Stimulated activated CD4-positive, alpha-beta T cell treated with anti-CD3 and anti-CD28 coated beads, TNF-alpha, amount 100 ng/mL, for 1 hour (primary cell): Measurements from ENCODE around the gene CLIC6.
"Not testable (repeated sequence)": the region's sequence is repeated elsewhere in the genome, so short reads cannot be mapped to it uniquely, and the experiment has no call there.

Source experiments
- DNase-seq, 3 donors: peaks; one replicate each; pipeline ENCODE4 v3.0.0-alpha.2; 2020; ENCODE audit warnings: low read depth in 3 of 3, low spot score in 1 of 3

CLIC6 gene

DNA sequence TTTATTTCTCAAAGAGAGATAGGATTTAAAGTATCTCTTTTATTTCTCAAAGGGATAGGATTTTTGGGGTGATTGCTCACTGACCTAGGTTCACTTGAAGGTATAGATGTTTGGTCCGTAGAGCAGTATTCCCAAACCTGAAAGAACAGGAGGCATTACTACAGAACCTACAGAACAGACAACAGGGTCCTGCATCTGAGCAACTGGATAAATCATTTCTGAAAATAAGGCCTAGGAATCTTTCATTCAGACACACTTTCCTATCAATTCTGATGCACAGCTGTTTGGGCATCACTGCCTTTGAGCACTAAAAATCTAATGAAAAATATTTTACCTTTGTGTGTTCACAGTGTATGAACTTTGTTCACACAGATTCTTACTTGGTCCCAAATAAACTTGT, 17.2 kb upstream of the CLIC6 start:
- no peak for DNase-seq

DNA sequence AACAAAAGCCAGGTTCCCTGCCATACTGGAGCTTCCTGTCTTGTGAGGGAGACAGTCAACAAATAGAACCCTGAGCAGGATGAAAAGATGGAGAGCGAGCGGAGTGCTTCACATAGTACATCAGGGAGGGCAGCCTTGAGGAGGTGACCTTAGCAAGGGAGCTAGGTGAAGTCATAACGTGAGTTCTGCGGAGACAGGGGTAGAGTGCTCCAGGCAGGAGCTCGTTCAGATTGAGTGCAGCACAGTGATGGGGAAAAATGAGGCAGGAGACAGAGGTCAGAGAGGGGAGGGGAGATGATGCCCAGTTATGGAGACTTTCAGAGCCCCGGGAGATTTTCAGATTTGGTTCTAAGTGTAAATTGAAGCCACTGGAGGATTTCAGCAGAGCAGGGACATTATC, 15.3 kb upstream of the CLIC6 start:
- DNase-seq: no peak

DNA sequence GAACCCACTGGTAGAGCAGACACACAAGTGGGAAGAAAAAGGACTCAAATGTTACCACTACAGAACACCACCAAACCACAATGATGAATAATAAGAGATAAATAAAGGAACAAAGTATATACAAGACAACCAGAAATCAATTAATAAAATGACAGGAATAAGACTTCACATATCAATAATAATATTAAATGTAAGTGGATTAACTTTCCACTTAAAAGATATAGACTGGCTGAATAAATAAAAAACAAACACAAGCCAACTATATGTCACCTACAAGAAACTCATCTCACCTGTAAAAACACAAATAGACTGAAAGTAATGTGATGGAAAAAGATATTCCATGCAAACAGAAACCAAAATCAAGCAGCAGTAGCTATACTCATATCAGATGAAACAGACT, 6.9 kb upstream of the CLIC6 start:
- no peak for DNase-seq

DNA sequence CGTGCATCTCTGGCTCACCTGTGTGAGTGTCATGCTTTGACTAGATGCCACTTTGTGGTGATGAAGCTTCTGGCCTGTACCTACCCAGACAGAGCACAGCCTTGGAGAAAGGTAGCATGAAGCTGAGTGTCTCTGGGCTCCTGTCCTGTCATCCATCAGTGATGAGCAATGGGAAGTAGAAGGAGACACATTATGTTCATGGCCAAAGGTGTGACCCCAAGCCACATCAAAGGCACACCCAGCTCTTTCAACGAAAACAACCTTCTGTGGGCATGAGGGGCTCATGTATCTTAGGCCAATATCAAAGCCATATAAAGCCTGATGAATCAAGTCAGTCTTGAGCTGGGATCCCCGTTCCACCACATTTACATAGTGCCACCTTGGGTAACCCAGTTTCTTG, 1.0 kb upstream of the CLIC6 start:
- DNase-seq: no peak

DNA sequence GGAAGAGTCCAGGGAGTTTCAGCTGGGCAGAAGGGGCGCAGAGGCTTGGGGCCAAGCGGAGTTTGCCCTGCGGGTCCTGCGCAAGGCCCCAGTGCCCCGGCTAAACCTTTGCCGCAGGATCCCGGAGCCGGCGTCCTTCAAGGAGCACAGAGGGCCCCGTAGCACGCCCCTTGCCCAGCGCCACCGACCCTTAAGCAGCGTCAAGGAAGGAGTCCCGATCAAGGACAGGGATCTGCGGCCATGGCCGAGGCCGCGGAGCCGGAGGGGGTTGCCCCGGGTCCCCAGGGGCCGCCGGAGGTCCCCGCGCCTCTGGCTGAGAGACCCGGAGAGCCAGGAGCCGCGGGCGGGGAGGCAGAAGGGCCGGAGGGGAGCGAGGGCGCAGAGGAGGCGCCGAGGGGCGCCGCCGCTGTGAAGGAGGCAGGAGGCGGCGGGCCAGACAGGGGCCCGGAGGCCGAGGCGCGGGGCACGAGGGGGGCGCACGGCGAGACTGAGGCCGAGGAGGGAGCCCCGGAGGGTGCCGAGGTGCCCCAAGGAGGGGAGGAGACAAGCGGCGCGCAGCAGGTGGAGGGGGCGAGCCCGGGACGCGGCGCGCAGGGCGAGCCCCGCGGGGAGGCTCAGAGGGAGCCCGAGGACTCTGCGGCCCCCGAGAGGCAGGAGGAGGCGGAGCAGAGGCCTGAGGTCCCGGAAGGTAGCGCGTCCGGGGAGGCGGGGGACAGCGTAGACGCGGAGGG, 520 bp downstream of the CLIC6 start:
- no peak for DNase-seq

DNA sequence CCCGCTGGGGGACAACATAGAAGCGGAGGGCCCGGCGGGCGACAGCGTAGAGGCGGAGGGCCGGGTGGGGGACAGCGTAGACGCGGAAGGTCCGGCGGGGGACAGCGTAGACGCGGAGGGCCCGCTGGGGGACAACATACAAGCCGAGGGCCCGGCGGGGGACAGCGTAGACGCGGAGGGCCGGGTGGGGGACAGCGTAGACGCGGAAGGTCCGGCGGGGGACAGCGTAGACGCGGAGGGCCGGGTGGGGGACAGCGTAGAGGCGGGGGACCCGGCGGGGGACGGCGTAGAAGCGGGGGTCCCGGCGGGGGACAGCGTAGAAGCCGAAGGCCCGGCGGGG, 1.1 kb downstream of the CLIC6 start:
- DNase-seq: not testable (repeated sequence)

DNA sequence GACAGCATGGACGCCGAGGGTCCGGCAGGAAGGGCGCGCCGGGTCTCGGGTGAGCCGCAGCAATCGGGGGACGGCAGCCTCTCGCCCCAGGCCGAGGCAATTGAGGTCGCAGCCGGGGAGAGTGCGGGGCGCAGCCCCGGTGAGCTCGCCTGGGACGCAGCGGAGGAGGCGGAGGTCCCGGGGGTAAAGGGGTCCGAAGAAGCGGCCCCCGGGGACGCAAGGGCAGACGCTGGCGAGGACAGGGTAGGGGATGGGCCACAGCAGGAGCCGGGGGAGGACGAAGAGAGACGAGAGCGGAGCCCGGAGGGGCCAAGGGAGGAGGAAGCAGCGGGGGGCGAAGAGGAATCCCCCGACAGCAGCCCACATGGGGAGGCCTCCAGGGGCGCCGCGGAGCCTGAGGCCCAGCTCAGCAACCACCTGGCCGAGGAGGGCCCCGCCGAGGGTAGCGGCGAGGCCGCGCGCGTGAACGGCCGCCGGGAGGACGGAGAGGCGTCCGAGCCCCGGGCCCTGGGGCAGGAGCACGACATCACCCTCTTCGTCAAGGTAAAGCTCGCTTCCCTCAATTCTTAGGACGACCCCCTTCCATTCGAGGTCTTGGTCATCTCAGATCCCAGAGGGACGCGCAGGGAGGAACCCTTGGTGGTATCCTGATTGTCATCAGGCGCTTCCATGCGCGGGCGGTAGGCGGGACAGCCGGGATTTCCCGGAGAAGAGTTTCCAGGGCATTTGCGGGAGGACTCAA, 1.6 kb downstream of the CLIC6 start:
- DNase-seq: no peak

DNA sequence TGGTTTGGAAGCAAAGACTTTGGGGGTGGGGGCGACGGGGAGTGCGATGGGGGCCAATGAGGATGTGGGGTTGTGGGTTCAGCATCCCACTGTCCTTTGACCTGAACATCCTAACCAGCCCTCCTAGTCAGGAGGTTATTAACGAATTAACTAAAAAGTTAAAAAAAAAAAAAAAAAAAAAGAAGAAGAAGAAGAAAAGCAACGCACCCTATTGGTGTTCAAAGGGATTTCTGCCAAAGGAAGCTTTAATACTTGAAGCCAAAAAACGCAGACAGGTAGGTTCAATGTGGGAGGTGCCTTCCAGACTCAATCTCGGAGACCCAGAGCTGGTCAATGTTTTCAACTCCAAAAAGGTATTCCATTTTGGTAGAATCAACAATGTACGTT, 2.2 kb downstream of the CLIC6 start:
- DNase-seq: no peak

DNA sequence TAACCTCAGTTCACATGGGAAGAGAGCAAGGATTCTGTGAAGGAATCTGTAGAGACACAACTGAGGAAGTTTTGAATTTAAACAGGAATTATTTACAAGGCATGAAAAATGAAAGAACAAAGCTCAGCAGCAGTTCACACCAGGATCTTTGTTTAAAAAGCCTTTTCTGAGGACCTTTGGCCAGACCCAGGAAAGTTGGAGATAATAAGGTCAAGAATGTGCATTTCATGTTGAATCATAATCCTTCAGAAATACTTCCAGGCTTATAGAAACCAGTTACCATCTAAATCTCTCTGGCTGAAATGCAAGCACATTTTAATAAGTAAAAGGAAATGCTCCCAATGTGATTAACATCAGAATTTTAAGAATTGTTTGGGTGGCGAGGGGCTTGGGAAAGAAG, 2.7 kb downstream of the CLIC6 start:
- DNase-seq: no peak

DNA sequence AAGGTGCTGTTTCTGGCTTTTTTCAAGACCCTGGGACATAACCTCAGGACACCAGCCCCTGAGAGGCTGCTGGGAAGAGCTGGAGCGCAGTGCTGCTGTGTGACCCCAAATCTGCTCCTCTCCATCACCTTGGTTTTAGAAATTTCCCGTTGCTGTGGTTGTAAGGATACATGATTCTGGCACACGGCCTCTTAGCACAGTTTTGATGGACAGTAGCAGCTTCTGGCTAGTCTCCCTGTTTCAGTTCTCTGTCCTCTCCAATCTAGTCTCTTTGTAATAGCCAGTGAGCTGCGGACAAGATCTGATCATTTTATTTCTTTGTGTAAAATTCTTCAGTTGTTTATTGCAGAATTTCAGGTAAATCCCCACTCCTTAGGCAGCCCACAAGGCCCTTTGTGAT, 3.1 kb downstream of the CLIC6 start:
- no peak for DNase-seq

DNA sequence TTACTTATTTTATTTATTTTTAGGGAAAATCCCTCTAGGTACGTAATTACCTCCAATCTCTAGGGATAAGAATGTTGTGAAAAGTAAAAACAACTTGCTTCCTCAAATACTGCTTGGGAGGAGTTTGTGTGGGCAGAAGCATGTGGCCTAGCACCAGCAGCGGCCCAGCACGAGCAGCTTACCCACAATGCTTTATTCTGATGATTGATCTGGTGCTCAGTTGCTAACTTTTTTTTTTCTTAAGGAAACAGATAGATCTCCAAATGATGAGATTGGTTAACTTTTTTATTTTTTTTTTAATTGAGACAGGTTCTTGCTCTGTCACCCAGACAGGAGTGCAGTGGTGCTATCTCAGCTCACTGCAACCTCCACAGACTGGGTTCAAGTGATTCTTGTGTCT, 4.2 kb downstream of the CLIC6 start:
- no peak for DNase-seq

DNA sequence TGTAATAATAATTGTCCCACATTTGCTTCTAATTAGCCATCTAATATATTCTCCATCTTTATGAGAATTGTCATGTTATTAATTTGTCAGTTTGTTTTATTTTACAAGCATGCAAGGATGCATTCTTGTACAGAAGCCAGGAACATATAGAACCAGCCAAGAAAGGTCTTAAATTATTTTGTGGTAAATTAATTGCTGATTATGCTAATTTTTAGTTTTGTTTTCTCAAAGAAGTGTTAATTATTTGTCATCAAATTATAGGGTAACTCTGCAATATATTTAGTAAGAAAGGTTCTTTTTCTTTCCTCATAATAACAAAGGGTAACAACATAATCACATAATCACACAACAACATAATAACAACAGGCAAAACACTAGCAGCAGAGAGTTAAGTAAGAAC, 5.7 kb downstream of the CLIC6 start:
- DNase-seq: no peak

DNA sequence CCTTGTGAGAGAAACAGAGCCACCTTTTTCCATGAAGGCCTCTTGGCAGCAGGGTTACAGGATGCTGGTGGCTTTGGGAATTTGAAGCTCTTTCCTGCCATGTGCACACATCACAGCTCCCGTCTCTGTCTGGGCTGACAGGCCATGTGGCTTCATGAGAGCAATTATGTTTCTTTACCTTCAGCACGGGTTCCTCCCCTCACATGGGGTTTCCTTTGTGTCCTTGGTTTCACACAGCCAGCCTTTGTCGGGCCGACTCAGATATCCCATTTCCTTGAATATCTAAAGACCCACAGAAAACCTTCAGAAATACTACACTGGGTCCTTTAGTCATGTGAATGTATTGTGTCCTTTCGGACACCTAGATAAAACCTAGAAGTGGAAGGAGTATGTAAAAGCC, 7.1 kb downstream of the CLIC6 start:
- DNase-seq: no peak

DNA sequence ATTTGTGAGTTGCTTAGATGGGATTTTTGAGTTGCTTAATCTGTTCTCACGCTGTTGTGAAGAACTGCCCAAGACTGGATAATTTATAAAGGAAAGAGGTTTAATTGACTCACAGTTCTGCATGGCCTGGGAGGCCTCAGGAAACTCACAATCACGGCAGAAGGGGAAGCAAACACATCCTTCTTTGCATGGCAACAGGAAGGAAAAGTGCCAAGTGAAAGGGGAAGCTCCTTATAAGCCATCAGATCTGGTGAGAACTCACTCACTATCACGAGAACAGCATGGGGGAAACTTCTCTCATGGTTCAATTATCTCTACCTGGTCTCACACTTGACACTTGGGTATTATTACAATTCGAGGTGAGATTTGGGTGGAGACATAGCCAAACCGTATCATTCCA, 10.3 kb downstream of the CLIC6 start:
- DNase-seq: no peak

DNA sequence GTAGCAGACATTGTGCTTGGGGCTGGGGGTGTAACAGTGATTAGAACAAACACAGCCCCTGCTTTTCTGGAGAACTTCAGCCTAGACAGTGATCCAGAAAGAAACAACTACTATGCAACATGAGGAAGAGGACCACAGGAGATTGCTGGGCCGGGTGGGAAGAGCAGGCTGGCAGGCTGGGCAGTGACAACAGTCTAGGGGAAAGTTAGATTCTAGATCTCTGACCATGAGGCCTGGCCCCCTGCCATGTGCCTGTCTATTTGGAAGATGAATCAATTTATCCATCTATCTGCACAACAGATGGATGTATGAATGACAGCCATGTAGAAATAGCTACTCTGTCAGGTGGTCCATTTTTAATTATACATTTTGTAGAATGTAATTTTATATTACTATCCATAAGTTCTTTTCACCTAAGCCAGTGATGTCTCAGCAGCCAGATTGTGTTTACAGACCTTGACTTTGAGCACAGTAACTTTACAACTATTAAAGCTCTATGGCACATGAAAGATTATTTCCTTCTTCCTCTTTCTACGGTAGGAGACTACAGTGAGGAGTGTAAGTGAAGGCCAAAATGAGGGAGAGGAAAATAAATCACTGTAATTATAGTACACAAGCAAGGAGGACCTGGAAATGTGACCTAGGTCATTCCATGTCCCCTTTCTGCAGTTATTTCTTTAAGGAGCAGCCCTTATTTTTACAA, 15.5 kb downstream of the CLIC6 start:
- no peak for DNase-seq

DNA sequence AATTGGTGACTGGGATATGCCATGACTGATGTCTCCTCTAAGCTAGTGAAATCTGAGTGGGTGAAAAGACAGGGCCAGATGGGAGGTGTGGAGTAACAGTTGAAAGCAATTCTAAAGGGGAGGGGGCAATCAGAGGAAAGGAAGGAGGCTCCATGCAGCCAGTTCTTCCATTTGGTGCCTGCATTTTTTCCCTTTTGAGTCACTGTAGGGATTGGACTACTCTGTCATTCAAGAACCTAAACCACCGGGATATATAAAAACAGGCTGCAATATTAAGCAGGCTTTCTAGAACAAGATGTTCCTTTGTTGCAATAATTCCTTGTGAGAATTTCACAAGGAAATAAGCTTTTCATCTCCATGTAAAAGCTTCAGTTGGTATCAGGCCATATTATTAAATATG, 18.3 kb downstream of the CLIC6 start:
- DNase-seq: no peak

DNA sequence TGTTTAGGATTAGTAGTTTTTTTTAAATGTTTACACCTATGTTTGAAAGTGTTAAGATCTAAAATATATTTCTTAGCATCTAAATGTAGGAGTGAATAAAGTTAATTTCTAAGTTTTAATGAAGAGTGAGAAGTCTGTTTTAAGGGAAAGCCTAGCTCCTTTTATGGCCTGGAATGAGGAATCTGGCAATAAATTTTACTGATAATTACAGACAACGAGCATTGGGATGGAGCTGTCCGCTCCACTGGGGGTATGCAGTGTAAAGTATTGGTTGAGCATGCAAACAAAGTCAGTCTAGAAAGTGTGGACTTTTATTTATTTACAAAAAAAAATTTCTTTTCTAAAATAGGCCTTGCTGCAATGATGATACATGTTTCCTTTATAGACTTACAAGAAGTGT, 19.0 kb downstream of the CLIC6 start:
- no peak for DNase-seq

DNA sequence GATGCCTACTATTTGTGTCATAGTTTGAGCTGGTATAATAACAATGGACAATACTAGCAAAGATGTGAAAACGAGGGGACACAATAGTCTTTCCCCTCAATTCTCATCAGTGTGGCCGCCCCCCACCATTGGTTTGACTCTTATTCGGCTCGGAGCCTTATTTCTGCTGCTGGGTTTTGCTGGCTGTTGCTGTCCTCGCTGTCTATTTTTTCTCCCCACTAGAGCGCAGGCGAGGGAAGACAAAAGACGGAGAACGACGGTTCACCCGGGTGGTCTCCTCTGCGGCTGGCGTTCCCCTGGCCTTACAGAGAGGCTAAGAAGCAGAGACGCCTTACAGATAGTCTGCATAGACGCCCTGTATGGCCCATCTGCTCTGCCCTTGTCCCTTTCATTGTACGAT, 19.4 kb downstream of the CLIC6 start:
- no peak for DNase-seq

DNA sequence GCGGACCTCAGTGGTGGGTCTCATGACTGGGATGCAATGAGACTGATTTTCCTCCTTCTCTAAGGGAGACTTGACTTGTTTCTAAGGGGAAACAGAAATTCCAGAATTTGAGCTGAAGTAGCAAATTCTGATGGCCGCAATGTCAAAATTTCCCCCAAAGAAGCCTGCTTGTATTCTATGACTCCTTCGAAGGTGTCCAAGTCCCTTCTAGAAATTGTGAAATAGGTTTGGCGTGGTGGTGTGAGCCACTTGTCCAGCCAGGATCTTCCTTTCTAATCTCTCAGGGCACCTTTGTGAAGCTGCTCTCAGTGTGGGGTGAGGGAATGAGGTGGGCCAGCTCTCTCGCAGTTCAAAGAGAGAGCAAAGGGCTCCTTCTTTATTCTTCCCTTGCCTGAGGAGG, 19.9 kb downstream of the CLIC6 start:
- DNase-seq: no peak

DNA sequence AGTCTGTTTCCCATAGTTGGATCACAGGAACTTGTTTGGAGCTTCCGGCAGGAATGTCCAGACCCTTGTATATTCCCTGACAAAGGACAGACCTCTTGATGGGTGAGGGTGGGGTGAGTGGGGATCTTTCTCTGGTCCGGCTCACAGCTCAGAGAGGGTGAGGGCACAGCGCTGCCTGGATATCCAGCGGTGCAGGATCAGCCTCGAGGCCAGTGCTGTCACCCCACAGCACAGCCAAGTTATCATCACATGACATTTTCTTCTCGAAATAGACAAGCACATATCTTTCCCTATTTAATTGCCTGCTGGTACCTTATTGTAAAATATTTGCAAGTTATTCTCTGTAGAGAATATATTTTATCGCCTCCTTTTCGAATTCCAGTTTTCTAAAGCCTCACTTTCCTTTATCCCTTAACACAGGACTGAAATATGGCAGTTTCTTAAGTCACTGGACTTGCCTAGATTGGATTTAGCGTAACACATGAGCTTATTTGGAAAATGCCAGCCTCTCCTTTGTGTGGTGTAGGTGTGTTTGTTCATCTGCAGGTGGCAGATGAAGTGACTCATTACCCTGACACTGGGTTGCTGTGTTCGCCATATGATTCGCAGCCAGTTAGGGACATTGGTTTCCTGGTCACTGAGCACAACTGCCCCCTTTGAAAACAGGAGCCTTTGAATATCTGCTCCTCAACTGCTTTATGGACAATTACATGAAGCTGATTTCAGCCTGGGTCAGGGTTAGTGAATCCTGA, 21.4 kb downstream of the CLIC6 start:
- no peak for DNase-seq

DNA sequence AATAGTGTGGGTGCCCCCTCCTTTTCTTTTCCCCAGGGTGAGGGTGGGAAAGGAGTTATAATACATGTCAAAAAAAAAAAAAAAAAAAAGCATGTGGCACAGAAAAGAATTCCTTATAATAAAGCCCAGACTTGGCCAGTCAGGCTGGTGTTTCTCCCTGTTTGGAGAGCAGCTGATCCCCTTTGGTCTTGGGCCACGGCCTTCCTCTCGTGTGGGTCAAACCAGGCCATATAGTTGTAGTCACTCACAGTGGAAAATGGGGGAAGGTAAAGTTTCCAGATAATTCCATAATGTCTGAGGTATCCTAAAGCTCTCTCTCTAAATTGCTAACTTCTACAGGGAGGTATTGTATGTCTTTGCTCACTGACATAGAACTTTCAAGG, 22.0 kb downstream of the CLIC6 start:
- no peak for DNase-seq
